ENCODE measurements around the gene PFDN1. TPM values are rescaled to one million over a fixed set of nuclear protein-coding genes. Genes with fewer than 3 reads are reported as not detected.

PFDN1 gene
- total and polyA plus RNA-seq, 2 donors = 48.4 to 80.7 TPM

DNA sequence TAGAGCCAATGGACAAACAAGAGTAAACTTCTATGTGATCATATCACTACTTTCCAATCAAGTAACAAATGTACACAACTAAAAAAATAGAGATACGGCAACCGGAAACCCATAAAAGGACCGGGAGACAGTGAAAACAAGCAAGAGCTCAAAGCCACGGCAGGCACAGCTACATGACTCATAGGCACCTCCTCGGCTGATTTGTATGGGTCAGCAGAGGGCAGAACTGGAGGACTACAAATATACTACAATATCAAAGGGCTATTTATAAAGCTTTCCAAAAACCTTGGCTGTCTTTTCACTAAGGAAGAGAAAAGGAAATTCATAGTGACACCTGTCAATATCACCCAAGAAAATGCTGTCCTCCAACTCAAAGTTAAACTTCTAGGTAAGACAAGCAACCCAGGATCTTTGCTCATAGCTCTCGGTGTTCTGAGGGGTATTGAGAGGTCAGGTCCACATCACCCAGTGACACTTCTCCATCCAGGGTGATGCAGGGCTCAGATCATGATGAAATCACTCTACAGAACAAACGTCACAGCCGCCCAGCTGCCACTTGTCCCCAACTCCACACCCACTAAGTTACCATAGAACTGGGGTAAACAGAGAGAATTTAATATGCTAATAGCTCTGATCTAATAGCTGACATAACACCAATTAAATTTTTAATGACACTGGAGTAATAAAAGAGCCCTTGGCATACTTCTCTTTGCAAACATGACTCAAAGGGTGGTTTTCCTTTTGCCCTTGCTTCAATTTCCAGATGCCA is 41.3 kb downstream of the PFDN1 start:
- H3K36me3 ChIP-seq (ENCODE audit: control insufficient read depth in 2 of 2, insufficient read depth in 2 of 2, low read length in 1 of 2) = peaks cover 0 to 18% of the 10 kb centered on the region in 2 donors
- H3K27ac ChIP-seq (ENCODE audit: low read depth in 1 of 2, low read length in 1 of 2) = no peak overlapping the region
- H3K4me3 ChIP-seq (ENCODE audit: low read length in 2 of 2) = no peak overlapping the region
- 81% methylated on average over 8 of the region's 8 CpGs for WGBS
- DNase-seq (ENCODE audit: low read depth in 6 of 9, low spot score in 9 of 9) = no peak
- peaks cover 0 to 3% of the 10 kb centered on the region in 2 donors for H3K9me3 ChIP-seq (ENCODE audit: control insufficient read depth in 2 of 2, insufficient read depth in 1 of 2, low read length in 1 of 2)
- H3K4me1 ChIP-seq (ENCODE audit: control insufficient read depth in 2 of 2, insufficient read depth in 2 of 2, low read length in 2 of 2) = no peaks in the 10 kb centered on the region
- no peaks in the 10 kb centered on the region for H3K27me3 ChIP-seq (ENCODE audit: control insufficient read depth in 2 of 2, insufficient read depth in 1 of 2, low read length in 1 of 2)

GRCh38 chr5:140260089-140260656 is 42.7 kb downstream of the PFDN1 start:
- no peak overlapping the region for H3K4me3 ChIP-seq (ENCODE audit: low read length in 2 of 2)
- peaks cover 0 to 3% of the 10 kb centered on the region in 2 donors for H3K9me3 ChIP-seq (ENCODE audit: control insufficient read depth in 2 of 2, insufficient read depth in 1 of 2, low read length in 1 of 2)
- no peak for DNase-seq (ENCODE audit: low read depth in 6 of 9, low spot score in 9 of 9)
- 97% methylated on average over 2 of the region's 2 CpGs for WGBS
- H3K4me1 ChIP-seq (ENCODE audit: control insufficient read depth in 2 of 2, insufficient read depth in 2 of 2, low read length in 2 of 2) = no peaks in the 10 kb centered on the region
- H3K27ac ChIP-seq (ENCODE audit: low read depth in 1 of 2, low read length in 1 of 2) = no peak overlapping the region
- H3K36me3 ChIP-seq (ENCODE audit: control insufficient read depth in 2 of 2, insufficient read depth in 2 of 2, low read length in 1 of 2) = peaks cover 0 to 18% of the 10 kb centered on the region in 2 donors
- H3K27me3 ChIP-seq (ENCODE audit: control insufficient read depth in 2 of 2, insufficient read depth in 1 of 2, low read length in 1 of 2) = no peaks in the 10 kb centered on the region

DNA sequence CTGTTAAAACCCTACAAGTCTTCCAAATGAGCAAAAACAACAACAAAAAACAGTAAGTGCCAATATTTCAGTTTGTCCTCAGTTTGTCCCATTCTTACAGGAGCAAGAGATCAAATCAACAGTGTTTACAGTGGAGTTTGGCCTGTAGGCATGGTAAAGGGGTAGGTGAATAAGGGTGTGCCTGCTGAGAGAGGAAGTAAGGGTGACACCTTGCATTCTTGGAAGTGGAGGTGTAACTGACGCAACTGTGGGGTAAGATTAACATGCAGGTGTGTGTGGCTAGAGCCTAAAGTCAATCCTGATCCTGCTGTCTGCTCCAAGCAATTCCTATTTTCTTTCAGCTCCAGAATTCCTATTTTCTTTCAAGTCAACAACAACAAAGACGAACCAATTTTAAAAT is 43.4 kb downstream of the PFDN1 start:
- DNase-seq (ENCODE audit: low read depth in 6 of 9, low spot score in 9 of 9) = no peak
- Histone ChIP-seq H3K4me1 (ENCODE audit: control insufficient read depth in 2 of 2, insufficient read depth in 2 of 2, low read length in 2 of 2) (no peaks in the 10 kb centered on the region), H3K27ac (ENCODE audit: low read depth in 1 of 2, low read length in 1 of 2) (no peak overlapping the region), H3K27me3 (ENCODE audit: control insufficient read depth in 2 of 2, insufficient read depth in 1 of 2, low read length in 1 of 2) (no peaks in the 10 kb centered on the region), H3K36me3 (ENCODE audit: control insufficient read depth in 2 of 2, insufficient read depth in 2 of 2, low read length in 1 of 2) (peaks cover 0 to 18% of the 10 kb centered on the region in 2 donors), H3K4me3 (ENCODE audit: low read length in 2 of 2) (no peak overlapping the region), H3K9me3 (ENCODE audit: control insufficient read depth in 2 of 2, insufficient read depth in 1 of 2, low read length in 1 of 2) (no peaks in the 10 kb centered on the region)
- 97% methylated on average over 2 of the region's 2 CpGs for WGBS

DNA sequence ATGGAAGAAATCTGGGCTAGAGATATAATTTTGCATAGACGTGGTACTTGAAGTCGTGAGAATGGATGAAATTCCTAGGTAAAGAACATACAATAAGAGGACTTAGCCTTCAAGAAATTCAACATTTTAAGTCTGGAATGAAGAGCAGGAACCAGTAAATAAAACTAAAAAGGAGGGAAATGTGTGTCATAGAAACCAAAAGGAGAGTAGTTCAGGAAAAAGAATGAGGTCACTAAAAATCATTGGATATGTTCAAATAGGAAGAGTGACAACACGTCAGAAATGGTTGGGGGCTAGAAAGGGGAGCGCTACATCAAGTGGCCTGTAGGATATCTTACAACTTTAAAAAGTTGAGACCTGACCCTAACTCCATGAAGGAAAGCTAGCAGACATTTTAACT is 44.0 kb downstream of the PFDN1 start:
- WGBS = 98% methylated on average over 4 of the region's 4 CpGs
- Histone ChIP-seq H3K9me3 (ENCODE audit: control insufficient read depth in 2 of 2, insufficient read depth in 1 of 2, low read length in 1 of 2) (no peaks in the 10 kb centered on the region), H3K4me1 (ENCODE audit: control insufficient read depth in 2 of 2, insufficient read depth in 2 of 2, low read length in 2 of 2) (no peaks in the 10 kb centered on the region), H3K36me3 (ENCODE audit: control insufficient read depth in 2 of 2, insufficient read depth in 2 of 2, low read length in 1 of 2) (peaks cover 0 to 18% of the 10 kb centered on the region in 2 donors), H3K27me3 (ENCODE audit: control insufficient read depth in 2 of 2, insufficient read depth in 1 of 2, low read length in 1 of 2) (no peaks in the 10 kb centered on the region), H3K27ac (ENCODE audit: low read depth in 1 of 2, low read length in 1 of 2) (no peak overlapping the region), H3K4me3 (ENCODE audit: low read length in 2 of 2) (no peak overlapping the region)
- DNase-seq (ENCODE audit: low read depth in 6 of 9, low spot score in 9 of 9) = no peak

GRCh38 chr5:140258016-140258415 is 44.9 kb downstream of the PFDN1 start:
- H3K27ac ChIP-seq (ENCODE audit: low read depth in 1 of 2, low read length in 1 of 2) = no peak overlapping the region
- 97% methylated on average over 3 of the region's 3 CpGs for WGBS
- H3K9me3 ChIP-seq (ENCODE audit: control insufficient read depth in 2 of 2, insufficient read depth in 1 of 2, low read length in 1 of 2) = no peaks in the 10 kb centered on the region
- no peak overlapping the region for H3K4me3 ChIP-seq (ENCODE audit: low read length in 2 of 2)
- peaks cover 0 to 18% of the 10 kb centered on the region in 2 donors for H3K36me3 ChIP-seq (ENCODE audit: control insufficient read depth in 2 of 2, insufficient read depth in 2 of 2, low read length in 1 of 2)
- H3K27me3 ChIP-seq (ENCODE audit: control insufficient read depth in 2 of 2, insufficient read depth in 1 of 2, low read length in 1 of 2) = no peaks in the 10 kb centered on the region
- H3K4me1 ChIP-seq (ENCODE audit: control insufficient read depth in 2 of 2, insufficient read depth in 2 of 2, low read length in 2 of 2) = no peaks in the 10 kb centered on the region
- no peak for DNase-seq (ENCODE audit: low read depth in 6 of 9, low spot score in 9 of 9)

- WGBS = 99% methylated on average over 6 of the region's 6 CpGs
- Histone ChIP-seq H3K4me3 (ENCODE audit: low read length in 2 of 2) (no peak overlapping the region), H3K27ac (ENCODE audit: low read depth in 1 of 2, low read length in 1 of 2) (no peak overlapping the region), H3K4me1 (ENCODE audit: control insufficient read depth in 2 of 2, insufficient read depth in 2 of 2, low read length in 2 of 2) (peaks cover 0 to 3% of the 10 kb centered on the region in 2 donors), H3K27me3 (ENCODE audit: control insufficient read depth in 2 of 2, insufficient read depth in 1 of 2, low read length in 1 of 2) (no peaks in the 10 kb centered on the region), H3K36me3 (ENCODE audit: control insufficient read depth in 2 of 2, insufficient read depth in 2 of 2, low read length in 1 of 2) (peaks cover 0 to 15% of the 10 kb centered on the region in 2 donors), H3K9me3 (ENCODE audit: control insufficient read depth in 2 of 2, insufficient read depth in 1 of 2, low read length in 1 of 2) (no peaks in the 10 kb centered on the region)
- DNase-seq (ENCODE audit: low read depth in 6 of 9, low spot score in 9 of 9) = no peak
Measured at GRCh38 chr5:140256726-140257125, 46.2 kb downstream of the PFDN1 start.

GRCh38 chr5:140255460-140256157 is 47.3 kb downstream of the PFDN1 start:
- 97% methylated on average over 4 of the region's 4 CpGs for WGBS
- Histone ChIP-seq H3K36me3 (ENCODE audit: control insufficient read depth in 2 of 2, insufficient read depth in 2 of 2, low read length in 1 of 2) (peaks cover 0 to 18% of the 10 kb centered on the region in 2 donors), H3K4me3 (ENCODE audit: low read length in 2 of 2) (no peak overlapping the region), H3K9me3 (ENCODE audit: control insufficient read depth in 2 of 2, insufficient read depth in 1 of 2, low read length in 1 of 2) (no peaks in the 10 kb centered on the region), H3K4me1 (ENCODE audit: control insufficient read depth in 2 of 2, insufficient read depth in 2 of 2, low read length in 2 of 2) (peaks cover 3 to 10% of the 10 kb centered on the region in 2 donors), H3K27ac (ENCODE audit: low read depth in 1 of 2, low read length in 1 of 2) (no peak overlapping the region), H3K27me3 (ENCODE audit: control insufficient read depth in 2 of 2, insufficient read depth in 1 of 2, low read length in 1 of 2) (no peaks in the 10 kb centered on the region)
- DNase-seq (ENCODE audit: low read depth in 6 of 9, low spot score in 9 of 9) = no peak

DNA sequence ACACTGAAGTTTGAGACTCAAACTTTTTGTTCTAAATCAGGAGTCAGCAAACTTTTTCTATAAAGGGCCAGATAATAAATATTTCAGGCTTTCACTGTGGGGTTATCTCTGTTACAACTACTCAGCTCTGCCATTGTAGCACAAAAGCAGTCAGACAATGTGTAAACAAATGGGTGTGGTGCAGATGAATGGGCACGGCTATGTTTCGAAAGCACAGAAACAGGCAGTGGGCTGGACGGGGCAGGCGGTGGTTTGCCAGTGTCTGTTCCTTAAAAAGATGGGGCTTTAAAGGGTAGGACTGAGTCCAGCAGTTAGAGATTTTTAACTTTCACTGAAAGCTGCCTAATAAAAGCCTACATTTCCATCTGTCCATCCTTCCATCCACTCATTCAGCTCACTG is 48.9 kb downstream of the PFDN1 start:
- Histone ChIP-seq H3K36me3 (ENCODE audit: control insufficient read depth in 2 of 2, insufficient read depth in 2 of 2, low read length in 1 of 2) (peaks cover 0 to 11% of the 10 kb centered on the region in 2 donors), H3K27ac (ENCODE audit: low read depth in 1 of 2, low read length in 1 of 2) (no peak overlapping the region), H3K4me1 (ENCODE audit: control insufficient read depth in 2 of 2, insufficient read depth in 2 of 2, low read length in 2 of 2) (peaks cover 8 to 22% of the 10 kb centered on the region in 2 donors), H3K9me3 (ENCODE audit: control insufficient read depth in 2 of 2, insufficient read depth in 1 of 2, low read length in 1 of 2) (no peaks in the 10 kb centered on the region), H3K4me3 (ENCODE audit: low read length in 2 of 2) (no peak overlapping the region), H3K27me3 (ENCODE audit: control insufficient read depth in 2 of 2, insufficient read depth in 1 of 2, low read length in 1 of 2) (no peaks in the 10 kb centered on the region)
- WGBS = 95% methylated on average over 4 of the region's 4 CpGs
- no peak for DNase-seq (ENCODE audit: low read depth in 6 of 9, low spot score in 9 of 9)
